GM18508 (cell line): ENCODE data around the gene PCNT.
"Not testable (repeated sequence)": the region's sequence is repeated elsewhere in the genome, so short reads cannot be mapped to it uniquely, and the experiment has no call there.

ENCODE experiments used
- ATAC-seq: cut with Tn5 transposase; IDR thresholded peaks from one replicate; pipeline ENCODE4 v1.9.1; 2021; ENCODE audit warnings: moderate number of reproducible peaks; ENCODE audit not compliant: insufficient read depth, unreplicated experiment

PCNT gene

GRCh38 chr21:46437096-46437498, 113.1 kb downstream of the PCNT start:
- ATAC-seq: no peak

DNA sequence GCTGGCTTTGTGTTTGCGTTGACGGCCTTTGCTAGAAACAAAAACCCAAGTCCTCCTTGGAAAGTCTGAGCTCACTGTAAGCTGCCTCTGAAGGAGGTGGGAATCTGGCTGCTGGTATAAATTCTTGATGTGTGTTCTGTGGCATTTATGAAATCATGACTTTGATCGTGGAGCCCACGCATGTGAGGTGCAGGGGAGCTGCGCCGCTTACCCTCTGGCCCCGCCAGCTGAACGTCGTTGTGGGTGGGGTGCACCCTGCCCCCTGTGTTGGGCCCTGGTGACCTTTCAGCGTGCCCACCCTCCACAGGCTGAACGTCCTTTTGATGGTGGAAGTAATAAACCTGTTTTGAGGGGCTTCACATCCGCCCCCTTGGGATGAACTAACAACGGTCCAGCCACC, 113.6 kb downstream of the PCNT start:
- no peak for ATAC-seq

DNA sequence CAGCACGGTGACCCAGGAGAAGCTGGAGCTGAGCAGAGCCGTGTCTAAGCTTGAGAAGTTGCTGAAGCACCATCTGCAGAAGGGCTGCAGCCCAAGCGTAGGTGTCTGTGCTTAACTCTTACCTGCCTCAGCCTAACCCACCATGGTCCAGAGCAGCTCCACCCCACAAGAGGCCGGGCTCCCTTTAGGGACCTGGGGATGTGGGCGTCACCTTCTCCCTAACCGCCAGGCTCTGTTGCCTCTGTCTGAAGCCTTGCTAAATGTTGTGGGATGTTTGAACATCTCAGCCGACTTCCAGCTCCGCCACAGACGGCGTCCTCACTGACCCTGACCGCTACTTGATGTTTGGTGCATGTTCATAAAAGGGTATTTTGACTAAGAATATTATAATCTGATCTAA, 114.3 kb downstream of the PCNT start:
- ATAC-seq: no peak

- no peak for ATAC-seq
Measured at GRCh38 chr21:46439906-46440305, 116.0 kb downstream of the PCNT start.

GRCh38 chr21:46441331-46441730, 117.4 kb downstream of the PCNT start:
- ATAC-seq: no peak

- ATAC-seq: no peak
Measured at GRCh38 chr21:46441961-46442498, 118.1 kb downstream of the PCNT start.

GRCh38 chr21:46442938-46443337, 119.0 kb downstream of the PCNT start:
- ATAC-seq: no peak

DNA sequence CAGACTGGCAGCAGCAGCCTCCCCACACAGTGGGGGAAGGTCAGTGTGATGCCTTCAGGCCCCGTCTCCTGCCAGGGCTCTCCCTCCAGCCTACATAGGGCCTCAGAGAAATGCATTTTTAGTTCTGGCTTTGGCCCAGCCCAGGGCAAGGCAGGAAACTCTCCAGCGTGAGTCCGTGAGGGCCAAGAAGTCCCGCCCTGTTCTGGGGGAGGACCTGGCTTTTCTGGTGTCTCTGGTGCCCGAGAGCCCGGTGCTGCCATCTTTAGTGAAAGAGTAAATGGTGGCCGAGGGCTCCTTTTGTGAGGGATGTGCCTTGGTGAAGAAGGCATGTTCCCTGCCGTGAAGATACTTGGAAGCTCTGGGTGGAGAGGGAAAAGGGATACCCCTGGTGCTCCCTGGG, 120.0 kb downstream of the PCNT start:
- ATAC-seq: no peak

DNA sequence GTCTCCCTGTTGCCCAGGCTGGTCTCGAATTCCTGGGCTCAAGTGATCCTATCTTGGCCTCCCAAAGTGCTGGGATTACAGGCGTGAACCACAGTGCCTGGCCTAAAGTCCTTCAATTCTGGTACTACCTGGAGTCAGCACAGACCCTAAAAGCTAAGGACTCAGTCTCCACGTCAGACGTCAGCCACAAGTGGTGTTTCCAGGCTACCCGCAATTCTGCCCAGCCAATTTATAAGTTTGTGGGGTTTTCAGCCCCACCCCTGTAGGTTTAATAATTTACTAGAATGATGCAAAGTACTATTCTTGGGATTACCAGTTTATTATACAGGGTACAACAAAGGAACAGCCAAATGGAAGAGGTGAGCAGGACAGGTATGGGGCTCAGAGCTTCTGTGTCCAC, 124.2 kb downstream of the PCNT start:
- ATAC-seq: no peak

GRCh38 chr21:46448855-46449254, 124.9 kb downstream of the PCNT start:
- ATAC-seq: not testable (repeated sequence)

DNA sequence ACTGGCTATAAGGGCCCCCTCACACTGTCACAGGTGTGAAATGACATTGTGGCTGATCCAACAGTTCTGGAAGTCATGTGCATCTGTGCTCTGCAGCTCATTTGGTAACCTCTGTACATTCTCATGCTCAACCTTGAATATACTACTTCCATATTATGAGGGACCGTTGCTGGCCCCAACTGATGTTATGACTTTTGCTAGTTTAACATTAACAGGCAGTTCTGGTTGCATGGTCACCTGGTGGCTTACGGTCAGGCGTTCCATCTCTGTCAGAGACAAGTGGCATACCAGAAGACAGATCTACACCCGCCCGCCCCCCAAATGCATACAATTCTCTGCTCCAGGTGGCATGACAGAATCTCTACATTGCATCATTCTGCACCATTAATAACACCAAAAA, 128.8 kb downstream of the PCNT start:
- ATAC-seq: no peak

GRCh38 chr21:46454142-46454541, 130.2 kb downstream of the PCNT start:
- ATAC-seq: no peak

- no peak for ATAC-seq
Measured at GRCh38 chr21:46454634-46455390, 130.9 kb downstream of the PCNT start.

GRCh38 chr21:46455575-46456385, 131.8 kb downstream of the PCNT start:
- ATAC-seq: no peak

- ATAC-seq: no peak
Measured at GRCh38 chr21:46456750-46457149, 132.8 kb downstream of the PCNT start.

DNA sequence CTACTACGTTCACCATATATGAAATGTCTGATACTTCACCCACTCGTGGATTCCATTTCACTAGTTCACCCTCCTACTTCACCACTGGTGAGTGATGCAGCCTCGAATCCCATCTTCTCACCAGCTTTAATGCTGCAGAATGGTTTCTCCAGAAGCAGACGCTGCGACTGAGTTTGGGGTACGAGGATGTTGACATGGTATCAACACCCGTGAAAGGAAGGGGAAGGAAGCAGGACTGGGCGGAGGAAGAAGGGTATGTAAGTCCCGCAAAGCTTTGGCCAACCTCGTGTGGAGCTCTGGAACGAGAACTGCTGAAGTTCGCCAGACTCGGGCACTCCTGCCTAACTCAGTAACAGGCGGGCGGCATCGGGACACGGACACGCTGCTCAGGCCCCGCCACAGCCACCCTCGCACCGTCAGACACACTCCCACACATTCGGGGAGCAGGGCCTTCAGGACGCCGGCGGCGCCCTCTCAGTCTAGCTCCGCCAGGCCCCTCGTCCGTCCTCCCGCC, 133.9 kb downstream of the PCNT start:
- ATAC-seq: peak; percentile 16

DNA sequence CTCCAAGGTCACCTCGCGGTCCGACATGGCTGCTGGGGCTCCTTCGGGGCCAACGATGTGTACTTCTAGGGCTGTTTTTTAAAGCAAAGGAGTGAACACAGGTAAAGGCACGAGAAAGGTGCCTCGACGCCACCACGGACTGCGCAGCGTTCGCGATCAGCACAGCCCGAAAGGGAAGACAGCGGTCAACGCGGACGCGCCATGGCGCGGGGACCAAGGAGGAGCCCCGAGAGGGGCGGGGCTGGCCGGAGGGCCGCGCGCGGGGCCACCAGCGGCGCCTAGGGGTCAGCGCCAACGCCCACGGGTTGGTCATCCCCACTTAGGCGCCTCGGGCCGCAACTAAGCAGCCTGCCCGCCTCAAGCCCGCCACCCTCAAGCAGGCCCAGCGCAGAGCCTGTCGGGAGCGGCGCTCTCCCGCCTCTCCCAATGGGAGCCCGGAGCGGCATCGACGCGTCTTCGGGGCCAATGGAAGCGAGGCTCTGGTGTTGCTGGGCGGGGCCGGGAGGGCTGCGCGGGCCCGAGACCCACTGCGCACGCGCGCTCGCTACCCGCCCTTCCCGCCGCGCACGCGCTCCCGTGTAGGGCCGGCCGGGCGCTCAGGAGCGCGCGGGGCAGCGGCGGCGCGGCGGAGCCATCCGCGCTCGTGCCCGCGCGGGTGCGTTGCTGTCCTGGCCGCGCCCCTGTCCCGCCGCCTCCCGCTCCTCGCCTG, 134.5 kb downstream of the PCNT start, which contains the start of gene DIP2A:
Gene DIP2A (plus strand): TSS at position 577 of the 709 bp plus-strand sequence. CDS start 241 bp downstream, outside the sequence.
- peak; percentile 80 for ATAC-seq

GRCh38 chr21:46459024-46459355, 135.0 kb downstream of the PCNT start:
- ATAC-seq: no peak

DNA sequence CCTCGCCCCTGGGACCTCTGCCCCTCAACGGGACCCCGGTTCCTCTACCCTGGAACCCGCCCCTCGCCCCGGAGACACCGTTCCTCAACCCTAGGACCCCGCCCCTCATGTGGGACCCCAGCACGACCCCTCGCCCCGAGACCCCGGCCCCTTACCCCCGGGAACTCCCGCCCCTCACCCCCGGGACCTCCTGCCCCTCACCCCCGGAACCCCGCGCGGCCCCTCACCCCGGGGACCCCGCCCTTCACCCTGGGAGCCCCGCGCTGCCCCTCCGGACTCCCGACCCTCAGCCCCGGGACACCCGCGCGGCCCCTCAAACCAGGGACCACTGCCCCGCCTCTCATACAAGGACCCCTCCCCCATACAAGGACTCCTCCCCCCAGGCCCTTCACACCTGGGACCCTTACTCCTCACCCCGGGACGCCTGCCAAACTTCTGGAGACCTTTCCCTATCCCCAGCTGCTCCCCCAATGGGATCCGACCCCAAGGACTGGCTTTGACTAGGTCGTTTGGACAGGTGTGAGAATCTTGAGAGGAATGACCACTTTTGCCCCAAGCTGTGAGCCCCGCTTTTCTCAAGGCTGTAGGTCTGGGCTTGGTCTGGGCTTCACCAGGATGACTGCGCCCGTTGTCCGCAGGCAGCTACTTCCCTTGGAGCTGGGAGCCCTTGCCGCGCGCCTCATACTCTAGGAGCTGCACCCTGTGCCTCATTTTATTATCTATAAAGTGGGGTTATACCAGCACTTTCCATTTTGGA, 135.6 kb downstream of the PCNT start:
- ATAC-seq: no peak

- no peak for ATAC-seq
Measured at GRCh38 chr21:46461909-46462308, 138.0 kb downstream of the PCNT start.
